ENCODE results near the gene SUV39H1.
"Not testable (repeated sequence)": the region's sequence is repeated elsewhere in the genome, so short reads cannot be mapped to it uniquely, and the experiment has no call there.

The SUV39H1 gene

GRCh38 chrX:48668187-48668586, 28.3 kb upstream of the SUV39H1 start:
- not testable (repeated sequence) for H3K4me3 ChIP-seq (ENCODE audit: extremely low read depth, insufficient read depth, low read length, poor library complexity, severe bottlenecking); H3K27ac ChIP-seq (ENCODE audit: low read depth, low read length, severe bottlenecking); H3K36me3 ChIP-seq (ENCODE audit: control insufficient read depth, insufficient read depth, low read length); H3K9me3 ChIP-seq (ENCODE audit: control insufficient read depth, low read length); H3K4me1 ChIP-seq (ENCODE audit: control insufficient read depth, insufficient read depth, low read length, poor library complexity, severe bottlenecking)
- 81 to 100% methylated on average over 3 to 5 of the region's 11 CpGs for WGBS, 2 experiments (ENCODE audit: insufficient coverage in 2 of 2)

- WGBS, 2 experiments (ENCODE audit: insufficient coverage in 2 of 2): 0% methylated on average over 7 to 12 of the region's 67 CpGs
- Histone ChIP-seq H3K4me1 (ENCODE audit: control insufficient read depth, insufficient read depth, low read length, poor library complexity, severe bottlenecking) (no peaks in the 10 kb centered on the region), H3K9me3 (ENCODE audit: control insufficient read depth, low read length) (no peaks in the 10 kb centered on the region), H3K27ac (ENCODE audit: low read depth, low read length, severe bottlenecking) (peak overlapping the region; percentile 81), H3K36me3 (ENCODE audit: control insufficient read depth, insufficient read depth, low read length) (no peaks in the 10 kb centered on the region), H3K4me3 (ENCODE audit: extremely low read depth, insufficient read depth, low read length, poor library complexity, severe bottlenecking) (peak overlapping the region; percentile 53)
Observed at GRCh38 chrX:48676106-48676892, 20.2 kb upstream of the SUV39H1 start.

- no peak overlapping the region for H3K27ac ChIP-seq (ENCODE audit: low read depth, low read length, severe bottlenecking)
- WGBS, 2 experiments (ENCODE audit: insufficient coverage in 2 of 2): 40% methylated on average over 1 of the region's 9 CpGs; no CpG with 5 or more reads in 1 of the 2 experiments
- peak overlapping the region; percentile 53 for H3K4me3 ChIP-seq (ENCODE audit: extremely low read depth, insufficient read depth, low read length, poor library complexity, severe bottlenecking)
- no peaks in the 10 kb centered on the region for H3K36me3 ChIP-seq (ENCODE audit: control insufficient read depth, insufficient read depth, low read length)
- H3K9me3 ChIP-seq (ENCODE audit: control insufficient read depth, low read length): no peaks in the 10 kb centered on the region
- H3K4me1 ChIP-seq (ENCODE audit: control insufficient read depth, insufficient read depth, low read length, poor library complexity, severe bottlenecking): no peaks in the 10 kb centered on the region
Observed at GRCh38 chrX:48676893-48677270, 19.7 kb upstream of the SUV39H1 start.

GRCh38 chrX:48677516-48677915, 19.0 kb upstream of the SUV39H1 start:
- Histone ChIP-seq H3K36me3 (ENCODE audit: control insufficient read depth, insufficient read depth, low read length) (no peaks in the 10 kb centered on the region), H3K4me1 (ENCODE audit: control insufficient read depth, insufficient read depth, low read length, poor library complexity, severe bottlenecking) (no peaks in the 10 kb centered on the region), H3K9me3 (ENCODE audit: control insufficient read depth, low read length) (no peaks in the 10 kb centered on the region), H3K4me3 (ENCODE audit: extremely low read depth, insufficient read depth, low read length, poor library complexity, severe bottlenecking) (peak overlapping the region; percentile 53), H3K27ac (ENCODE audit: low read depth, low read length, severe bottlenecking) (no peak overlapping the region)
- 80% methylated on average over 6 of the region's 10 CpGs; no CpG with 5 or more reads in 1 of the 2 experiments for WGBS, 2 experiments (ENCODE audit: insufficient coverage in 2 of 2)

- H3K9me3 ChIP-seq (ENCODE audit: control insufficient read depth, low read length); H3K4me3 ChIP-seq (ENCODE audit: extremely low read depth, insufficient read depth, low read length, poor library complexity, severe bottlenecking); H3K27ac ChIP-seq (ENCODE audit: low read depth, low read length, severe bottlenecking); H3K36me3 ChIP-seq (ENCODE audit: control insufficient read depth, insufficient read depth, low read length); H3K4me1 ChIP-seq (ENCODE audit: control insufficient read depth, insufficient read depth, low read length, poor library complexity, severe bottlenecking): not testable (repeated sequence)
- WGBS, 2 experiments (ENCODE audit: insufficient coverage in 2 of 2): 100% methylated on average over 1 of the region's 2 CpGs; no CpG with 5 or more reads in 1 of the 2 experiments
Observed at GRCh38 chrX:48680467-48680866, 16.1 kb upstream of the SUV39H1 start.

- not testable (repeated sequence) for H3K27ac ChIP-seq (ENCODE audit: low read depth, low read length, severe bottlenecking); H3K4me3 ChIP-seq (ENCODE audit: extremely low read depth, insufficient read depth, low read length, poor library complexity, severe bottlenecking); H3K4me1 ChIP-seq (ENCODE audit: control insufficient read depth, insufficient read depth, low read length, poor library complexity, severe bottlenecking); H3K9me3 ChIP-seq (ENCODE audit: control insufficient read depth, low read length); H3K36me3 ChIP-seq (ENCODE audit: control insufficient read depth, insufficient read depth, low read length)
- WGBS, 2 experiments (ENCODE audit: insufficient coverage in 2 of 2): no CpG with 5 or more reads among the region's 6 CpGs
Observed at GRCh38 chrX:48680925-48681324, 15.6 kb upstream of the SUV39H1 start.

- H3K9me3 ChIP-seq (ENCODE audit: control insufficient read depth, low read length): no peaks in the 10 kb centered on the region
- H3K36me3 ChIP-seq (ENCODE audit: control insufficient read depth, insufficient read depth, low read length): no peaks in the 10 kb centered on the region
- 90 to 98% methylated on average over 2 to 7 of the region's 10 CpGs for WGBS, 2 experiments (ENCODE audit: insufficient coverage in 2 of 2)
- no peaks in the 10 kb centered on the region for H3K4me1 ChIP-seq (ENCODE audit: control insufficient read depth, insufficient read depth, low read length, poor library complexity, severe bottlenecking)
- H3K27ac ChIP-seq (ENCODE audit: low read depth, low read length, severe bottlenecking): no peak overlapping the region
- no peak overlapping the region for H3K4me3 ChIP-seq (ENCODE audit: extremely low read depth, insufficient read depth, low read length, poor library complexity, severe bottlenecking)
Observed at GRCh38 chrX:48681539-48682183, 14.9 kb upstream of the SUV39H1 start.

GRCh38 chrX:48682795-48683194, 13.7 kb upstream of the SUV39H1 start:
- not testable (repeated sequence) for H3K36me3 ChIP-seq (ENCODE audit: control insufficient read depth, insufficient read depth, low read length); H3K4me1 ChIP-seq (ENCODE audit: control insufficient read depth, insufficient read depth, low read length, poor library complexity, severe bottlenecking); H3K4me3 ChIP-seq (ENCODE audit: extremely low read depth, insufficient read depth, low read length, poor library complexity, severe bottlenecking); H3K9me3 ChIP-seq (ENCODE audit: control insufficient read depth, low read length); H3K27ac ChIP-seq (ENCODE audit: low read depth, low read length, severe bottlenecking)
- 88 to 100% methylated on average over 3 to 4 of the region's 12 CpGs for WGBS, 2 experiments (ENCODE audit: insufficient coverage in 2 of 2)

- Histone ChIP-seq H3K9me3 (ENCODE audit: control insufficient read depth, low read length) (no peaks in the 10 kb centered on the region), H3K27ac (ENCODE audit: low read depth, low read length, severe bottlenecking) (no peak within 1 kb of the TSS), H3K36me3 (ENCODE audit: control insufficient read depth, insufficient read depth, low read length) (no peaks in the 10 kb centered on the region), H3K4me1 (ENCODE audit: control insufficient read depth, insufficient read depth, low read length, poor library complexity, severe bottlenecking) (no peaks in the 10 kb centered on the region), H3K4me3 (ENCODE audit: extremely low read depth, insufficient read depth, low read length, poor library complexity, severe bottlenecking) (no peak within 1 kb of the TSS)
- WGBS, 2 experiments (ENCODE audit: insufficient coverage in 2 of 2): 88 to 92% methylated on average over 5 of the region's 13 CpGs
Observed at GRCh38 chrX:48683411-48683982, 13.0 kb upstream of the SUV39H1 start, which contains the start of gene WAS. Gene WAS, plus strand, starts transcription at chrX:48683799. Its CDS starts 55 bp downstream, at chrX:48683854.

GRCh38 chrX:48684134-48684533, 12.4 kb upstream of the SUV39H1 start:
- WGBS, 2 experiments (ENCODE audit: insufficient coverage in 2 of 2): 90% methylated on average over 6 of the region's 7 CpGs; no CpG with 5 or more reads in 1 of the 2 experiments
- Histone ChIP-seq H3K9me3 (ENCODE audit: control insufficient read depth, low read length) (no peaks in the 10 kb centered on the region), H3K27ac (ENCODE audit: low read depth, low read length, severe bottlenecking) (no peak overlapping the region), H3K36me3 (ENCODE audit: control insufficient read depth, insufficient read depth, low read length) (no peaks in the 10 kb centered on the region), H3K4me1 (ENCODE audit: control insufficient read depth, insufficient read depth, low read length, poor library complexity, severe bottlenecking) (no peaks in the 10 kb centered on the region), H3K4me3 (ENCODE audit: extremely low read depth, insufficient read depth, low read length, poor library complexity, severe bottlenecking) (no peak overlapping the region)

All from mesodermal cell (in vitro differentiated cells).